H1 (cell line): Measurements from ENCODE around the gene DPP10. TPM values are rescaled to one million over a fixed set of nuclear protein-coding genes. Genes with fewer than 3 reads are reported as not detected.

ENCODE experiments used
- CTCF ChIA-PET: fragments of 300-600 bp; sonication (Branson Sonifier 250); formaldehyde crosslinking; loops from one replicate; lab custom pipeline; 2021; ENCODE audit not compliant: partially characterized antibody; lab: Charles Lee
- POLR2A ChIA-PET: fragments of 300-600 bp; sonication (Branson Sonifier 250); formaldehyde crosslinking; loops from one replicate; lab custom pipeline; 2021; ENCODE audit warnings: inconsistent platforms; ENCODE audit not compliant: partially characterized antibody; lab: Charles Lee
- DNase-seq, 2 experiments: peaks; one replicate each; pipeline versions ENCODE4 v3.0.0 to v3.0.0-alpha.2; 2010 to 2022; ENCODE audit warnings: low spot score in 2 of 2, low read depth in 1 of 2, mixed read lengths in 1 of 2
- FAIRE-seq: peaks from 2 replicates; lab custom pipeline; 2011; peaks lifted over from hg19 to GRCh38; lab: Jason Lieb, UNC
- H2AFZ ChIP-seq: 2 replicates; pipeline ENCODE4 v1.8.1; 2012; ENCODE audit warnings: low read length, inconsistent platforms
- H2AK5ac ChIP-seq: 2 replicates; pipeline ENCODE4 v1.6.1; 2013; ENCODE audit warnings: low read depth, low read length
- H2BK120ac ChIP-seq: replicated peaks from 2 replicates; pipeline ENCODE3; 2013; ENCODE audit warnings: low read depth, low read length, inconsistent platforms
- H2BK12ac ChIP-seq: 2 replicates; pipeline ENCODE4 v1.6.1; 2013; ENCODE audit warnings: low read depth, low read length
- H2BK15ac ChIP-seq: 2 replicates; pipeline ENCODE4 v1.6.1; 2013; ENCODE audit warnings: low read length
- H2BK20ac ChIP-seq: 2 replicates; pipeline ENCODE4 v1.6.1; 2013; ENCODE audit warnings: low read length
- H2BK5ac ChIP-seq: 2 replicates; pipeline ENCODE4 v1.6.1; 2013; ENCODE audit warnings: low read depth, low read length
- H3K14ac ChIP-seq: 2 replicates; pipeline ENCODE4 v1.6.1; 2013; ENCODE audit warnings: inconsistent platforms; ENCODE audit not compliant: insufficient read length
- H3K18ac ChIP-seq: 2 replicates; pipeline ENCODE4 v1.6.1; 2013; ENCODE audit warnings: low read length; ENCODE audit errors: extremely low read depth
- H3K23ac ChIP-seq: 2 replicates; pipeline ENCODE4 v1.6.1; 2013; ENCODE audit warnings: inconsistent platforms; ENCODE audit not compliant: insufficient read length
- H3K23me2 ChIP-seq: 2 replicates; pipeline ENCODE4 v1.6.1; 2013; ENCODE audit warnings: low read depth, low read length
- H3K27ac ChIP-seq: 2 replicates; pipeline ENCODE4 v1.6.1; 2011; ENCODE audit warnings: low read depth, low read length, inconsistent platforms
- H3K27me3 ChIP-seq, 4 experiments: replicated peaks in 1 of 4; 1 replicate in 1 of 4; 2 replicates in 3 of 4; pipeline versions ENCODE4 v1.6.1 to v1.8.1; 2011 to 2013; ENCODE audit warnings: low read length in 3 of 4, mild to moderate bottlenecking in 3 of 4, inconsistent platforms in 2 of 4, mixed read lengths in 2 of 4, moderate library complexity in 1 of 4; ENCODE audit not compliant: control insufficient read depth in 3 of 4, insufficient read depth in 3 of 4; ENCODE audit errors: extremely low read depth in 1 of 4
- H3K36me3 ChIP-seq, 4 experiments: 2 replicates each; pipeline versions ENCODE4 v1.6.1 to v1.8.1; 2011 to 2013; ENCODE audit warnings: mild to moderate bottlenecking in 4 of 4, low read length in 3 of 4, moderate library complexity in 2 of 4, control low read depth in 1 of 4, inconsistent platforms in 1 of 4; ENCODE audit not compliant: insufficient read depth in 4 of 4, control insufficient read depth in 2 of 4
- H3K4ac ChIP-seq: replicated peaks from 2 replicates; pipeline ENCODE3; 2013; ENCODE audit warnings: low read length, low read depth, mixed read lengths, inconsistent platforms; ENCODE audit not compliant: insufficient read length
- H3K4me1 ChIP-seq, 4 experiments: replicated peaks in 1 of 4; 1 replicate in 1 of 4; 2 replicates in 3 of 4; pipeline versions ENCODE4 v1.6.1 to v1.8.1; 2011 to 2013; ENCODE audit warnings: low read length in 3 of 4, inconsistent platforms in 2 of 4, mixed read lengths in 1 of 4; ENCODE audit not compliant: insufficient read depth in 4 of 4, control insufficient read depth in 3 of 4
- H3K4me2 ChIP-seq, 2 experiments: 2 replicates each; pipeline versions ENCODE4 v1.6.1 to v1.8.1; 2011 to 2013; ENCODE audit warnings: low read depth in 2 of 2, low read length in 2 of 2, control low read depth in 1 of 2, inconsistent platforms in 1 of 2, mild to moderate bottlenecking in 1 of 2; ENCODE audit not compliant: insufficient read depth in 1 of 2
- H3K4me3 ChIP-seq, 4 experiments: fragments of 200-600, 300-600 bp in 1 of 4; sonication (generic), shearing (Covaris generic), sonication (Bioruptor Twin) in 1 of 4; 2 replicates each; pipeline versions ENCODE4 v1.5.1 to v1.8.1; 2011 to 2016; ENCODE audit warnings: low read length in 4 of 4, low read depth in 3 of 4, control low read depth in 2 of 4, inconsistent platforms in 2 of 4, mild to moderate bottlenecking in 2 of 4, mixed read lengths in 1 of 4, moderate library complexity in 1 of 4; ENCODE audit not compliant: insufficient read depth in 2 of 4; ENCODE audit errors: extremely low read depth in 1 of 4
- H3K56ac ChIP-seq: replicated peaks from 2 replicates; pipeline ENCODE3; 2013; ENCODE audit warnings: low read depth, mild to moderate bottlenecking, mixed read lengths, low read length, inconsistent platforms; ENCODE audit not compliant: insufficient read length
- H3K79me1 ChIP-seq: 2 replicates; pipeline ENCODE4 v1.6.1; 2013; ENCODE audit warnings: low read depth, low read length, control low read depth
- H3K79me2 ChIP-seq, 2 experiments: 2 replicates each; pipeline versions ENCODE4 v1.6.1 to v1.8.1; 2012 to 2013; ENCODE audit warnings: low read length in 2 of 2, mild to moderate bottlenecking in 2 of 2, inconsistent platforms in 1 of 2; ENCODE audit not compliant: insufficient read depth in 2 of 2, control insufficient read depth in 1 of 2
- H3K9ac ChIP-seq, 4 experiments: replicated peaks in 1 of 4; 1 replicate in 1 of 4; 2 replicates in 3 of 4; pipeline versions ENCODE4 v1.6.1 to v1.8.1; 2011 to 2013; ENCODE audit warnings: low read depth in 3 of 4, low read length in 3 of 4, control low read depth in 2 of 4, mild to moderate bottlenecking in 2 of 4, moderate library complexity in 2 of 4, inconsistent platforms in 1 of 4; ENCODE audit errors: extremely low read depth in 1 of 4
- H3K9me3 ChIP-seq, 2 experiments: 2 replicates each; pipeline versions ENCODE4 v1.6.1 to v1.8.1; 2012 to 2013; ENCODE audit warnings: mild to moderate bottlenecking in 2 of 2, moderate library complexity in 2 of 2, control low read depth in 1 of 2, inconsistent platforms in 1 of 2, low read depth in 1 of 2, low read length in 1 of 2, mixed read lengths in 1 of 2; ENCODE audit not compliant: insufficient read depth in 2 of 2
- H4K20me1 ChIP-seq, 2 experiments: replicated peaks in 1 of 2; 2 replicates each; pipeline versions ENCODE3 to v1.8.1; 2011 to 2013; ENCODE audit warnings: inconsistent platforms in 2 of 2, low read length in 2 of 2, mild to moderate bottlenecking in 1 of 2; ENCODE audit not compliant: insufficient read depth in 2 of 2, control insufficient read depth in 1 of 2
- H4K5ac ChIP-seq: 2 replicates; pipeline ENCODE4 v1.6.1; 2013; ENCODE audit warnings: low read length, low read depth, mixed read lengths, inconsistent platforms; ENCODE audit not compliant: insufficient read length
- H4K8ac ChIP-seq: 2 replicates; pipeline ENCODE4 v1.8.0; 2013; ENCODE audit warnings: mild to moderate bottlenecking, moderate library complexity, low read length, inconsistent platforms; ENCODE audit not compliant: insufficient read depth; ENCODE audit errors: extremely low read depth
- H4K91ac ChIP-seq: replicated peaks from 2 replicates; pipeline ENCODE3; 2013; ENCODE audit warnings: low read length, mixed read lengths, inconsistent platforms; ENCODE audit not compliant: insufficient read length
- CBX8 ChIP-seq: fragments of 300-800, 300-1000 bp; sonication (generic); IDR thresholded peaks from 2 replicates; pipeline ENCODE4 v1.7.1; 2016; ENCODE audit warnings: low read depth, low read length, borderline replicate concordance
- SIRT6 ChIP-seq: IDR thresholded peaks from one replicate; pipeline ENCODE4 v1.7.1; 2012; ENCODE audit warnings: low read length, inconsistent platforms
- TBP ChIP-seq: IDR thresholded peaks from 2 replicates; pipeline ENCODE4 v1.6.1; 2011; ENCODE audit warnings: low read depth, low read length, improper control_type of control experiment
- WGBS, 2 experiments: shearing (Covaris generic) in 1 of 2; methylation state at CpG; one replicate each; pipeline versions ENCODE4 v1.1.6 to v1.1.7; 2013 to 2015; ENCODE audit warnings: low lambda C conversion rate in 2 of 2, mixed read lengths in 2 of 2, inconsistent platforms in 1 of 2, low coverage in 1 of 2, missing lambda C conversion rate in 1 of 2; ENCODE audit not compliant: insufficient replicate concordance in 2 of 2, insufficient coverage in 1 of 2, insufficient read length in 1 of 2; ENCODE audit errors: extremely low coverage in 1 of 2, missing lambda C conversion rate in 1 of 2; 5-methylcytosine and 5-hydroxymethylcytosine counted together
- polyA plus RNA-seq, 7 experiments: library from polyadenylated mRNA; depleted of rRNA in 3 of 7; stranded (reverse) in 5 of 7; unstranded in 2 of 7; fragments of >200 nt in 5 of 7; fragments of 200-250 nt in 2 of 7; gene quantifications; 1 replicate in 5 of 7; 2 replicates in 1 of 7; 4 replicates in 1 of 7; pipeline versions ENCODE4 v1.2.1 to v1.2.3, GENCODE V29; 2011 to 2013; ENCODE audit warnings: missing spikeins in 2 of 7, mixed read lengths in 2 of 7
- total RNA-seq: library from RNA; stranded (reverse); fragmentation: NEBNext Ultra II Directional; extraction: Animal tissue kit (Norgen Biotek cat#: 25700); gene quantifications from 2 replicates; pipeline ENCODE4 v1.2.1, GENCODE V29; 2021

Gene DPP10
- total and polyA plus RNA-seq, 2 of the 8 experiments (the other 6 are each of a cell fraction or from before 2014, with no cell fraction given): 3.3 to 7.2 TPM

GRCh38 chr2:115569547-115569946 is 1127.1 kb downstream of the DPP10 start:
- Histone ChIP-seq H3K27me3 (no peaks in the 10 kb centered on the region), H3K4me1 (no peaks in the 10 kb centered on the region), H3K4ac (no peak overlapping the region), H4K20me1 (peaks cover 0 to 1% of the 10 kb centered on the region in 2 experiments), H4K5ac (no peak overlapping the region), H3K79me2 (no peaks in the 10 kb centered on the region), H2BK5ac (no peak overlapping the region), H2BK120ac (no peak overlapping the region), H3K14ac (no peak overlapping the region), H3K4me3 (no peak overlapping the region), H2AFZ (no peak overlapping the region), H3K36me3 (no peaks in the 10 kb centered on the region), H3K18ac (no peak overlapping the region), H4K91ac (no peak overlapping the region), H3K23ac (no peak overlapping the region), H2BK12ac (no peak overlapping the region), H2BK15ac (no peak overlapping the region), H2AK5ac (no peak overlapping the region), H3K56ac (no peak overlapping the region), H3K9me3 (no peaks in the 10 kb centered on the region), H3K27ac (no peak overlapping the region), H3K79me1 (no peaks in the 10 kb centered on the region), H3K9ac (no peak overlapping the region), H3K4me2 (no peak overlapping the region), H3K23me2 (no peaks in the 10 kb centered on the region), H2BK20ac (no peak overlapping the region), H4K8ac (no peak overlapping the region)
- FAIRE-seq (no peak), DNase-seq (no peak)
- CTCF ChIA-PET: no interaction called here
- WGBS, 2 experiments: 92% methylated on average over 2 of the region's 2 CpGs; no CpG with 5 or more reads in 1 of the 2 experiments
- POLR2A ChIA-PET: no interaction called here
- no peak for TF ChIP-seq SIRT6
- no peak for TF ChIP-seq CBX8
- no peak for TF ChIP-seq TBP
